HepG2 (cell line): ENCODE data around the gene PTPRH. TPM values are rescaled to one million over a fixed set of nuclear protein-coding genes. Genes with fewer than 3 reads are reported as not detected.

ENCODE experiments used
- AKAP8 ChIP-seq: sonication (generic); formaldehyde crosslinking; IDR thresholded peaks from 2 replicates; pipeline ENCODE4 v1.5.1; 2020; ENCODE audit warnings: mild to moderate bottlenecking, missing genetic modification reagents
- FOXA1 ChIP-seq, 2 experiments: fragments of 450-650 bp in 1 of 2; sonication (generic) in 1 of 2; formaldehyde crosslinking in 1 of 2; IDR thresholded peaks; 2 replicates each; pipeline versions ENCODE4 v1.4.0 to v1.6.1; 2016 to 2020; ENCODE audit warnings: missing genetic modification reagents in 1 of 2
- FOXJ3 ChIP-seq: sonication (generic); formaldehyde crosslinking; IDR thresholded peaks from 2 replicates; pipeline ENCODE4 v1.4.0; 2020; ENCODE audit warnings: missing genetic modification reagents, mild to moderate bottlenecking, borderline replicate concordance
- HMGXB4 ChIP-seq, 2 experiments: sonication (generic) in 1 of 2; formaldehyde crosslinking in 1 of 2; IDR thresholded peaks; 2 replicates each; pipeline versions ENCODE4 v1.4.0 to v1.6.1; 2018 to 2020; ENCODE audit warnings: missing genetic modification reagents in 2 of 2, borderline replicate concordance in 1 of 2, low read depth in 1 of 2, mild to moderate bottlenecking in 1 of 2, missing biosample characterization in 1 of 2
- IKZF1 ChIP-seq: fragments of 450-650 bp; IDR thresholded peaks from 2 replicates; pipeline ENCODE4 v1.7.1; 2016
- MAFG ChIP-seq: sonication (generic); formaldehyde crosslinking; IDR thresholded peaks from 2 replicates; pipeline ENCODE4 v1.5.1; 2020; ENCODE audit warnings: mild to moderate bottlenecking, missing genetic modification reagents
- MXD1 ChIP-seq: sonication (generic); formaldehyde crosslinking; IDR thresholded peaks from 2 replicates; pipeline ENCODE4 v1.4.0; 2020; ENCODE audit warnings: mild to moderate bottlenecking, missing genetic modification reagents
- NFRKB ChIP-seq: fragments of 450-650 bp; IDR thresholded peaks from 2 replicates; pipeline ENCODE4 v1.6.1; 2017
- NKX3-1 ChIP-seq: sonication (generic); formaldehyde crosslinking; IDR thresholded peaks from 2 replicates; pipeline ENCODE4 v1.5.0; 2020; ENCODE audit warnings: missing genetic modification reagents
- POLR2AphosphoS5 ChIP-seq: IDR thresholded peaks from 2 replicates; pipeline ENCODE4 v1.6.1; 2012; ENCODE audit warnings: low read depth, low read length
- TBP ChIP-seq: sonication (generic); formaldehyde crosslinking; IDR thresholded peaks from 2 replicates; pipeline ENCODE4 v1.5.0; 2020; ENCODE audit warnings: missing genetic modification reagents
- TFDP2 ChIP-seq: sonication (generic); formaldehyde crosslinking; IDR thresholded peaks from 2 replicates; pipeline ENCODE4 v1.4.0; 2020; ENCODE audit warnings: missing genetic modification reagents
- TOE1 ChIP-seq: sonication (generic); formaldehyde crosslinking; IDR thresholded peaks from 2 replicates; pipeline ENCODE4 v1.4.0; 2020; ENCODE audit warnings: mild to moderate bottlenecking, missing genetic modification reagents
- U2AF1 ChIP-seq: fragments of 200-400 bp; formaldehyde crosslinking; optimal IDR thresholded peaks from 2 replicates; pipeline ENCODE3; 2017; ENCODE audit warnings: mild to moderate bottlenecking, low read depth, low read length
- XBP1 ChIP-seq: sonication (generic); formaldehyde crosslinking; IDR thresholded peaks from 2 replicates; pipeline ENCODE4 v1.5.0; 2020; ENCODE audit warnings: missing genetic modification reagents
- ZBTB42 ChIP-seq: sonication (generic); formaldehyde crosslinking; IDR thresholded peaks from 2 replicates; pipeline ENCODE4 v1.5.0; 2020; ENCODE audit warnings: mild to moderate bottlenecking, missing genetic modification reagents
- ZC3H13 ChIP-seq: sonication (generic); formaldehyde crosslinking; IDR thresholded peaks from 2 replicates; pipeline ENCODE4 v1.8.1; 2023; ENCODE audit warnings: mild to moderate bottlenecking, missing genetic modification reagents, moderate library complexity
- ZC3H4 ChIP-seq: sonication (generic); formaldehyde crosslinking; IDR thresholded peaks from 2 replicates; pipeline ENCODE4 v1.4.0; 2020; ENCODE audit warnings: missing genetic modification reagents, borderline replicate concordance
- ZIK1 ChIP-seq: sonication (generic); formaldehyde crosslinking; IDR thresholded peaks from 2 replicates; pipeline ENCODE4 v1.5.0; 2020; ENCODE audit warnings: mild to moderate bottlenecking, low read depth, missing genetic modification reagents, borderline replicate concordance
- ZNF446 ChIP-seq: sonication (generic); formaldehyde crosslinking; IDR thresholded peaks from 2 replicates; pipeline ENCODE4 v1.5.0; 2020; ENCODE audit warnings: mild to moderate bottlenecking, missing genetic modification reagents
- ZNF558 ChIP-seq: sonication (generic); formaldehyde crosslinking; IDR thresholded peaks from 2 replicates; pipeline ENCODE4 v1.9.0; 2022; ENCODE audit warnings: mild to moderate bottlenecking, missing genetic modification reagents, borderline replicate concordance
- ZNF607 ChIP-seq: sonication (generic); formaldehyde crosslinking; IDR thresholded peaks from 2 replicates; pipeline ENCODE4 v1.5.1; 2020; ENCODE audit warnings: missing genetic modification reagents, mild to moderate bottlenecking, borderline replicate concordance
- ZNF678 ChIP-seq: sonication (generic); formaldehyde crosslinking; IDR thresholded peaks from 2 replicates; pipeline ENCODE4 v1.4.0; 2020; ENCODE audit warnings: mild to moderate bottlenecking, missing genetic modification reagents
- ZNF691 ChIP-seq: sonication (generic); formaldehyde crosslinking; IDR thresholded peaks from 2 replicates; pipeline ENCODE4 v1.4.0; 2020; ENCODE audit warnings: missing genetic modification reagents, low read depth, mild to moderate bottlenecking, borderline replicate concordance
- ZNF746 ChIP-seq: sonication (generic); formaldehyde crosslinking; IDR thresholded peaks from 2 replicates; pipeline ENCODE4 v1.8.0; 2022; ENCODE audit warnings: mild to moderate bottlenecking, missing genetic modification reagents
- ZNF766 ChIP-seq: sonication (generic); formaldehyde crosslinking; IDR thresholded peaks from 2 replicates; pipeline ENCODE4 v1.5.0; 2020; ENCODE audit warnings: missing genetic modification reagents, borderline replicate concordance
- ZZZ3 ChIP-seq: sonication (generic); formaldehyde crosslinking; IDR thresholded peaks from 2 replicates; pipeline ENCODE4 v1.4.0; 2020; ENCODE audit warnings: missing genetic modification reagents, mild to moderate bottlenecking, borderline replicate concordance
- polyA plus RNA-seq, 8 experiments: library from polyadenylated mRNA; depleted of rRNA in 3 of 8; stranded (reverse) in 7 of 8; unstranded in 1 of 8; fragments of >200 nt; fragmentation: Illumina TruSeq in 4 of 8; extraction: Trizol in 4 of 8; gene quantifications; 2 replicates each; pipeline versions ENCODE4 v1.2.1 to v1.2.3, GENCODE V29; 2011 to 2016; ENCODE audit warnings: low read depth in 4 of 8, missing spikeins in 1 of 8, mixed read lengths in 1 of 8; ENCODE audit not compliant: insufficient read depth in 1 of 8
- total RNA-seq, 5 experiments: library from RNA; depleted of rRNA; stranded (reverse); fragments of >200 nt; fragmentation: Illumina TruSeq; extraction: Trizol; gene quantifications; 2 replicates each; pipeline ENCODE4 v1.2.3, GENCODE V29; 2016; ENCODE audit warnings: low read depth in 1 of 5

Gene PTPRH
- total and polyA plus RNA-seq, 2 of the 13 experiments (the other 11 are each of a cell fraction or from before 2014, with no cell fraction given) = 14.7 to 125 TPM

- TF ChIP-seq AKAP8 (CRISPR knock-in tag) = peak; percentile 40; the same call in 1 of the 2 replicates
- TF ChIP-seq HMGXB4 (CRISPR knock-in tag; IDR thresholded peaks at IDR 0.05; ENCODE audit: borderline replicate concordance in 1 of 2, low read depth in 1 of 2) = peak; percentile 82 to 86
- no peak for TF ChIP-seq U2AF1
- TF ChIP-seq NFRKB = no peak
- TF ChIP-seq TOE1 = peak; percentile 57; the same call in 1 of the 2 replicates
- peak; percentile 66; the same call in 1 of the 2 replicates for TF ChIP-seq POLR2AphosphoS5
- peak; percentile 94 for TF ChIP-seq ZIK1
- TF ChIP-seq ZNF678 (CRISPR knock-in tag) = peak; percentile 66; the same call in 1 of the 2 replicates
- peak; percentile 82 for TF ChIP-seq MAFG (CRISPR knock-in tag)
- TF ChIP-seq ZZZ3 = no peak; the same call in 1 of the 2 replicates
- peak; percentile 57 for TF ChIP-seq TFDP2 (CRISPR knock-in tag)
- peak; percentile 59; the same call in 1 of the 2 replicates for TF ChIP-seq XBP1 (CRISPR knock-in tag)
- TF ChIP-seq ZNF607 = peak; percentile 82
- no peak for TF ChIP-seq FOXA1 (IDR thresholded peaks at IDR 0.05)
- peak; percentile 79 for TF ChIP-seq FOXA1 (CRISPR knock-in tag; IDR thresholded peaks at IDR 0.05)
- TF ChIP-seq ZBTB42 (CRISPR knock-in tag) = peak; percentile 76; the same call in 1 of the 2 replicates
- peak; percentile 88; the same call in 1 of the 2 replicates for TF ChIP-seq ZNF558
- no peak for TF ChIP-seq TBP (CRISPR knock-in tag)
- TF ChIP-seq NKX3-1 (CRISPR knock-in tag) = peak; percentile 99
- peak; percentile 20; the same call in 1 of the 2 replicates for TF ChIP-seq ZC3H13 (CRISPR knock-in tag)
- peak; percentile 44; the same call in 1 of the 2 replicates for TF ChIP-seq ZNF746
- peak; percentile 75 for TF ChIP-seq MXD1 (CRISPR knock-in tag)
- no peak for TF ChIP-seq IKZF1
- TF ChIP-seq ZC3H4 (CRISPR knock-in tag) = peak; percentile 69; the same call in 1 of the 2 replicates
- peak; percentile 98 for TF ChIP-seq ZNF446
- peak; percentile 64; the same call in 1 of the 2 replicates for TF ChIP-seq FOXJ3
- TF ChIP-seq ZNF691 (CRISPR knock-in tag) = peak; percentile 63; the same call in 1 of the 2 replicates
- TF ChIP-seq ZNF766 (CRISPR knock-in tag) = 0 out of 2 replicates have a peak, but pooled peaks have one; percentile 80
Observed at GRCh38 chr19:55216461-55217198, 7.3 kb upstream of the PTPRH start (continued).
